T-helper 1 cell (primary cell): ENCODE results near the gene GRB10.
A peak's percentile ranks its signal among the peaks of the same experiment; 100 is the strongest.

Experiments used
- DNase-seq, 5 donors: peaks; one replicate each; pipeline ENCODE4 v3.0.0-alpha.2; 2012 to 2020

The GRB10 gene

GRCh38 chr7:50667338-50667737 lies 115.4 kb downstream of the GRB10 start:
- DNase-seq = no peak

GRCh38 chr7:50666124-50666496 lies 116.6 kb downstream of the GRB10 start:
- no peak for DNase-seq

GRCh38 chr7:50665403-50666123 lies 117.1 kb downstream of the GRB10 start:
- no peak for DNase-seq

- DNase-seq = no peak
Observed at GRCh38 chr7:50664937-50665336, 117.8 kb downstream of the GRB10 start.

GRCh38 chr7:50664461-50664922 lies 118.2 kb downstream of the GRB10 start:
- peak in 1 of 5 donors; percentile 74 for DNase-seq

GRCh38 chr7:50663396-50664102 lies 119.1 kb downstream of the GRB10 start:
- DNase-seq = peak in 1 of 5 donors; percentile 17

GRCh38 chr7:50662996-50663395 lies 119.7 kb downstream of the GRB10 start:
- no peak for DNase-seq

GRCh38 chr7:50662041-50662694 lies 120.5 kb downstream of the GRB10 start:
- peak in 1 of 5 donors; percentile 62 for DNase-seq

- peak in 1 of 5 donors; percentile 48 for DNase-seq
Observed at GRCh38 chr7:50661345-50662040, 121.2 kb downstream of the GRB10 start.

- DNase-seq = no peak
Observed at GRCh38 chr7:50660830-50661175, 121.9 kb downstream of the GRB10 start.

- peak in 3 of 5 donors; percentile 20 to 70 (median 42) for DNase-seq
Observed at GRCh38 chr7:50660040-50660829, 122.5 kb downstream of the GRB10 start.

GRCh38 chr7:50659329-50659965 lies 123.2 kb downstream of the GRB10 start:
- DNase-seq = no peak

- DNase-seq = no peak
Observed at GRCh38 chr7:50658696-50659095, 124.0 kb downstream of the GRB10 start.

GRCh38 chr7:50657912-50658311 lies 124.8 kb downstream of the GRB10 start:
- no peak for DNase-seq

GRCh38 chr7:50657341-50657873 lies 125.3 kb downstream of the GRB10 start:
- DNase-seq = no peak

GRCh38 chr7:50656141-50656895 lies 126.4 kb downstream of the GRB10 start:
- DNase-seq = no peak

- no peak for DNase-seq
Observed at GRCh38 chr7:50655490-50655889, 127.2 kb downstream of the GRB10 start.

- no peak for DNase-seq
Observed at GRCh38 chr7:50655020-50655419, 127.7 kb downstream of the GRB10 start.

- DNase-seq = no peak
Observed at GRCh38 chr7:50653981-50654425, 128.7 kb downstream of the GRB10 start.

GRCh38 chr7:50653126-50653864 lies 129.4 kb downstream of the GRB10 start:
- DNase-seq = no peak
